Gastrocnemius medialis (tissue), 4 donors: ENCODE measurements around the gene KIF18A. TPM values are rescaled to one million over a fixed set of nuclear protein-coding genes. Genes with fewer than 3 reads are reported as not detected.

Experiments
- ATAC-seq, 2 donors: fragments of 150-250 bp; one replicate each; pipeline ENCODE4 v1.9.1; 2016
- DNase-seq, 2 donors: peaks; one replicate each; pipeline ENCODE4 v3.0.0-alpha.2; 2019
- H3K27ac ChIP-seq, 4 donors: fragments of 200-600 bp; sonication (generic); 1 replicate in 1 of 4; 2 replicates in 3 of 4; pipeline ENCODE4 v1.5.1; 2016 to 2018; ENCODE audit warnings: mild to moderate bottlenecking in 2 of 4, moderate library complexity in 1 of 4
- H3K27me3 ChIP-seq, 3 donors: fragments of 200-600 bp; sonication (generic) in 2 of 3; 1 replicate in 1 of 3; 2 replicates in 2 of 3; pipeline versions ENCODE4 v1.5.1 to v1.6.0; 2016 to 2019; ENCODE audit warnings: mild to moderate bottlenecking in 1 of 3, moderate library complexity in 1 of 3
- H3K36me3 ChIP-seq, 2 donors: fragments of 200-600 bp; sonication (generic) in 1 of 2; one replicate each; pipeline ENCODE4 v1.5.1; 2017 to 2018
- H3K4me1 ChIP-seq, 2 donors: fragments of 200-600 bp; sonication (generic) in 1 of 2; one replicate each; pipeline ENCODE4 v1.5.1; 2016 to 2017; ENCODE audit warnings: mild to moderate bottlenecking in 2 of 2
- H3K4me3 ChIP-seq, 4 donors: fragments of 200-600 bp; sonication (generic) in 3 of 4; 1 replicate in 1 of 4; 2 replicates in 3 of 4; pipeline ENCODE4 v1.5.1; 2016 to 2019; ENCODE audit warnings: mild to moderate bottlenecking in 2 of 4
- H3K9me3 ChIP-seq, 3 donors: fragments of 200-600 bp; sonication (generic) in 2 of 3; 1 replicate in 1 of 3; 2 replicates in 2 of 3; pipeline ENCODE4 v1.5.1; 2016 to 2019
- POLR2A ChIP-seq, 2 donors: fragments of 450-650 bp; IDR thresholded peaks; one replicate each; pipeline ENCODE4 v1.6.1; 2017; ENCODE audit warnings: antibody characterized with exemption in 2 of 2, mild to moderate bottlenecking in 2 of 2, moderate library complexity in 2 of 2
- in situ Hi-C, 4 donors: fragments of 200-750 bp; cut with MboI; loops; one replicate each; pipeline versions ENCODE4 v1.15.0 to v1.8.0; 2017; ENCODE audit warnings: low sequenced_read_pairs in 4 of 4
- intact Hi-C: fragments of 100-400 bp; cut with DNase I; formaldehyde crosslinking; loops from one replicate; pipeline ENCODE4 v1.15.1; 2023; ENCODE audit warnings: low total_unique reads
- total RNA-seq, 4 donors: library from RNA; depleted of rRNA; stranded (reverse); fragments of >200 nt; gene quantifications; one replicate each; pipeline versions ENCODE4 v1.1.0 to v1.2.3, GENCODE V29; 2016
- TF ChIP-seq, protein P1 (sequence below), 5 experiments: fragments of 450-650 bp in 3 of 5; fragments of 200-600 bp in 2 of 5; sonication (generic) in 2 of 5; IDR thresholded peaks in 4 of 5; conservative IDR thresholded peaks in 1 of 5; 1 replicate in 4 of 5; 2 replicates in 1 of 5; pipeline ENCODE4 v1.5.1; 2016 to 2019; ENCODE audit warnings: antibody characterized with exemption in 5 of 5, mild to moderate bottlenecking in 3 of 5, moderate library complexity in 3 of 5

KIF18A gene
- total RNA-seq, 4 donors from 2014 or later = 0.10 to 0.41 (median 0.10) TPM

DNA sequence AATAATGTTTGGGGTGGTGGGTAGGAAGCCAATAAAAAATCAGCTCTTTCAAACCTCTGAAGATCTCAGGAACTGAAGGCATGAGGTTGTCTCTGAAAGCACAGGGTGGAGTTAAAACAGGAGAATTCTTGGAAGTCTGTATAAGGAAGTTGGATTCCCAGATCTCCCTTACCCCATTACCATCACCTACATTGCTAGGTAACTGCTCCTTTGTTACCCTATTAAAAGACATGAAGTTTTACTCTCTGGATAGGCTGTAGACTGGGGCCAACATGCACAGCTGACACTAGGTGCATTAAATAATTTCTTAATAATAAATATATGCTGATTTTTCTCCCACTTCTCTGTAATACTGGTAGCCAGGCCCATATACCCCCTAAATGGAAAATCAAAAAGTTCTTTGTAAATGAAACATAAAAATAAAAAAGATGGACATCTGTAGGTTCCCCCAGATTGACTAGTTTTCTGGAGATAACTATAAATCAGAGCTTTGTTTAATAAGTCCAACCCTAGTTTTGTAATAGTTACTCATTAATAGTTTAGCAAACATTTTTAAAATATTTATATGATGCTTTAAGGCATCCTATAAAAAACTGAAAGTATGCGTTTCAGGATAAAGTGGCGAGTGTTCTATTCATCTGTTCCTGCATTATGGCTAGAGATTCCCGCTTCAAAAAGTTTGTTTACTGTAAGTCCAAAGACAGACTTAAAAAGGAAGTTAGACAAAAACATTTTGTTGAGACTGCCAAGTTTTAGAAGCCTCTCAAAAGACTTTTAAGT lies 63.8 kb downstream of the KIF18A start:
- Histone ChIP-seq H3K4me3 (no peak overlapping the region), H3K36me3 (no peaks in the 10 kb centered on the region), H3K27me3 (no peaks in the 10 kb centered on the region), H3K9me3 (no peaks in the 10 kb centered on the region), H3K27ac (no peak overlapping the region), H3K4me1 (no peaks in the 10 kb centered on the region)
- intact Hi-C loops = no loop called here
- TF ChIP-seq, protein P1, sequence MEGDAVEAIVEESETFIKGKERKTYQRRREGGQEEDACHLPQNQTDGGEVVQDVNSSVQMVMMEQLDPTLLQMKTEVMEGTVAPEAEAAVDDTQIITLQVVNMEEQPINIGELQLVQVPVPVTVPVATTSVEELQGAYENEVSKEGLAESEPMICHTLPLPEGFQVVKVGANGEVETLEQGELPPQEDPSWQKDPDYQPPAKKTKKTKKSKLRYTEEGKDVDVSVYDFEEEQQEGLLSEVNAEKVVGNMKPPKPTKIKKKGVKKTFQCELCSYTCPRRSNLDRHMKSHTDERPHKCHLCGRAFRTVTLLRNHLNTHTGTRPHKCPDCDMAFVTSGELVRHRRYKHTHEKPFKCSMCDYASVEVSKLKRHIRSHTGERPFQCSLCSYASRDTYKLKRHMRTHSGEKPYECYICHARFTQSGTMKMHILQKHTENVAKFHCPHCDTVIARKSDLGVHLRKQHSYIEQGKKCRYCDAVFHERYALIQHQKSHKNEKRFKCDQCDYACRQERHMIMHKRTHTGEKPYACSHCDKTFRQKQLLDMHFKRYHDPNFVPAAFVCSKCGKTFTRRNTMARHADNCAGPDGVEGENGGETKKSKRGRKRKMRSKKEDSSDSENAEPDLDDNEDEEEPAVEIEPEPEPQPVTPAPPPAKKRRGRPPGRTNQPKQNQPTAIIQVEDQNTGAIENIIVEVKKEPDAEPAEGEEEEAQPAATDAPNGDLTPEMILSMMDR (IDR thresholded peaks at IDR 0.05 in 4 of 5, conservative IDR thresholded peaks at IDR 0.05 in 1 of 5) = no peak
- no peak for TF ChIP-seq POLR2A (IDR thresholded peaks at IDR 0.05)
- DNase-seq (no peak), ATAC-seq (no peak)
- in situ Hi-C loops = no loop called here

DNA sequence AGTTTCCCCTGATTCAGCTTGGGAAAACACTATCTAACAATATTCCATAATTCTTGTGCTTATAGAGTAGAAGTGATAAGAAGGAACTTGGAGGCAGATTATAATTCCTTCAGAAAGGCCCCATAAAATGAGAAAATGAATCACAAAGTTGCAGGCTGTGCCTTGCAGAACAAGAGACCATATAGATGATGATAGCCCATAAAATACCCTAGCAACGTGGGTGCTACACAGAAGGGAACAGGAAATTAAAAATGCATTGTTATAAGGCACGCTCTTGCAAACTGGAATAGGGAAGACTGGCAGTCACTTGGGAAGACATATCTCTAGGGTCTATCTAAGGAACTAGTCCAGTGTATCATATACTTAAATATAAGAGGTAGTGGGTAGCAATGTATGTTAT lies 67.6 kb downstream of the KIF18A start:
- intact Hi-C loops = no loop called here

DNA sequence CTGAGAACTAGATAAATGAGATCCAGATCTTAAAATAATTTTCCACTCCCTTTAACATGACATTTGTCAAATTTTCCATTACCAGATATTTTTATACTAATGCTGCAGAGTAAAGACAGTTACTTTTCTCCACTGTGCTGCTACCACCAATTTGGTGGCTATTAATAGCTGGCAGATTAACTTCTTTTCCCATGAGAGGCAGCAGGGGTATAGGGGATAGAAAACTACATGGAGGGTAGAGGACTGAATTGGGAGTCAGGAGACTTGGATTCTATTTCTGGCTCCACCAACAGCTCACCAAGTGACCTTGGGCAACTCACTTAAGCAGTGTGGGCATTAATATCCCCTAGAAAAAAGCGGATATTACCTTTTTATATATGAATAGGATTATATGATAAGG lies 69.2 kb downstream of the KIF18A start:
- intact Hi-C loops = no loop called here
- ATAC-seq = no peak
- DNase-seq = no peak
- no peak for TF ChIP-seq POLR2A (IDR thresholded peaks at IDR 0.05)
- TF ChIP-seq, protein P1 (IDR thresholded peaks at IDR 0.05 in 4 of 5, conservative IDR thresholded peaks at IDR 0.05 in 1 of 5) = no peak
- no peak overlapping the region for H3K27ac ChIP-seq
- no peaks in the 10 kb centered on the region for H3K27me3 ChIP-seq
- no peaks in the 10 kb centered on the region for H3K9me3 ChIP-seq
- no peaks in the 10 kb centered on the region for H3K4me1 ChIP-seq
- H3K4me3 ChIP-seq = no peak overlapping the region
- in situ Hi-C loops = no loop called here
- no peaks in the 10 kb centered on the region for H3K36me3 ChIP-seq

More for the DNA sequence above, 67.6 kb downstream of the KIF18A start:
- no peak overlapping the region for H3K4me3 ChIP-seq
- no peaks in the 10 kb centered on the region for H3K27me3 ChIP-seq
- H3K4me1 ChIP-seq = no peaks in the 10 kb centered on the region
- TF ChIP-seq POLR2A (IDR thresholded peaks at IDR 0.05) = no peak
- TF ChIP-seq, protein P1 (IDR thresholded peaks at IDR 0.05 in 4 of 5, conservative IDR thresholded peaks at IDR 0.05 in 1 of 5) = no peak
- H3K9me3 ChIP-seq = no peaks in the 10 kb centered on the region
- ATAC-seq (no peak), DNase-seq (no peak)
- H3K27ac ChIP-seq = no peak overlapping the region
- H3K36me3 ChIP-seq = no peaks in the 10 kb centered on the region
- in situ Hi-C loops = no loop called here

DNA sequence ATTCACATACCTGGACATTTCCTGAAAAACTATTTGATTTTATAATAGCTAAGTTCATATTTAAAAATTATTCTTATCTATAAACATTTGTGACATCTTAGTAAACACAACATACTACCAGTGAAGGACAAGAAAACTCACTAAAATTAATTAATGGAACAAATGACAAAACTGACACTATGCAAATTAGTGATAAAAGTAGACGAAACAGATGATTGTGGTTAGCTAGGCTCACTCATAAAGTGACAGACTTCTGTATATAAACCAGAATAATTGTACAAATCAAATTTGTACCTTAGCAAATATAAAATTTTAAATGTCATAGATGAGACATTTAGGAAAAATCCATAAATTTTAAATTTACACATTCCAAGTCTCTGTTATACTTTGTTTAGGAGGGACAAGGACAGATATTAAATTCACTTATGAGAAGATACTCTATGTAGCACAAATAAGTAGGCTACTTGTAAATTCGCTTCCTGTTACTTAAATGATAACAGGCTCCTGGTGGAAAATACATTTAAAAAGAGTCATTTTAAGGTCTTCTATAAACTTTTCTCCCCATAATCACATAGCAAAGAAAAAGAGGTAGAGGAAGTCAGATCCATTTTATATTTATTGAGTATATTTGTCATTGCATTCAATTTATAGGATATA lies 81.2 kb downstream of the KIF18A start:
- no peaks in the 10 kb centered on the region for H3K36me3 ChIP-seq
- intact Hi-C loops = no loop called here
- TF ChIP-seq POLR2A (IDR thresholded peaks at IDR 0.05) = no peak
- TF ChIP-seq, protein P1 (IDR thresholded peaks at IDR 0.05 in 4 of 5, conservative IDR thresholded peaks at IDR 0.05 in 1 of 5) = no peak
- in situ Hi-C loops = no loop called here
- DNase-seq = no peak
- no peak for ATAC-seq
- no peaks in the 10 kb centered on the region for H3K9me3 ChIP-seq
- no peak overlapping the region for H3K27ac ChIP-seq
- no peaks in the 10 kb centered on the region for H3K27me3 ChIP-seq
- H3K4me3 ChIP-seq = no peak overlapping the region
- H3K4me1 ChIP-seq = no peaks in the 10 kb centered on the region
